NT2/D1 (cell line): ENCODE results near the gene ARHGAP45.

Experiments
- DNase-seq: peaks from one replicate; pipeline ENCODE4 v3.0.0-alpha.2; 2011; ENCODE audit warnings: low read depth, low spot score
- H3K27me3 ChIP-seq: 2 replicates; pipeline ENCODE4 v1.6.0; 2011; ENCODE audit warnings: mild to moderate bottlenecking; ENCODE audit not compliant: insufficient read length, insufficient read depth
- H3K36me3 ChIP-seq: 2 replicates; pipeline ENCODE4 v1.6.1; 2011; ENCODE audit warnings: mild to moderate bottlenecking, low read length, mixed read lengths; ENCODE audit not compliant: insufficient read depth, insufficient read length
- H3K4me1 ChIP-seq: 2 replicates; pipeline ENCODE4 v1.5.1; 2011; ENCODE audit not compliant: insufficient read depth, insufficient read length
- H3K4me3 ChIP-seq: 2 replicates; pipeline ENCODE4 v1.5.1; 2011; ENCODE audit warnings: low read depth; ENCODE audit not compliant: insufficient read length
- H3K9ac ChIP-seq: 2 replicates; pipeline ENCODE4 v1.6.0; 2011; ENCODE audit warnings: low read depth; ENCODE audit not compliant: insufficient read length
- H3K9me3 ChIP-seq: 2 replicates; pipeline ENCODE4 v1.5.1; 2011; ENCODE audit warnings: mild to moderate bottlenecking, low read length; ENCODE audit not compliant: insufficient read depth
- SUZ12 ChIP-seq: IDR thresholded peaks from 2 replicates; pipeline ENCODE4 v1.6.1; 2011; ENCODE audit not compliant: insufficient read length, insufficient read depth; ENCODE audit errors: extremely low read depth
- YY1 ChIP-seq: IDR thresholded peaks from 2 replicates; pipeline ENCODE4 v1.6.1; 2011; ENCODE audit not compliant: insufficient read length, insufficient read depth
- ZNF274 ChIP-seq: IDR thresholded peaks from 2 replicates; pipeline ENCODE4 v1.6.1; 2011; ENCODE audit warnings: mild to moderate bottlenecking, low read depth, low read length

Gene ARHGAP45

DNA sequence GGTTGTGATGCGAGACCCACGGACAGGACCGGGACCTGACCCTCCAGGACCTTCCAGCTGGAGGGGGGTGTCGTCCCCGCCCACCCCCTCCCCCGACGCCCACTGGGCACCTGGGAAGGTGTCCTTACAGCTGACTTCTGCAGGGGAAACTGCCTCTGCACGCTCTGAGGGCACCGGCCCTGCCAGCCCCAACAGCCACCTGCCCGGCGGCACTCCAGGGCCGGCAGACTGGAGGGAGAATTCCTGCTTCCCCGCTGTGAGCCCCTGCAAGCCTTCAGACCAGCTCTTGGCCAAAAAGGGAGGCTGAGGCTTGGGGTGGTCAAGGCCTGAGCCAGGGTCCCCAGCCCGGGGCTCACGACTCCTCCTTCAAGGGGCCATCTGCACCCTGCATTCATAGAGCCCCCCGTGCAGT lies 39.3 kb upstream of the ARHGAP45 start:
- Histone ChIP-seq H3K4me3 (peak overlapping the region; percentile 91), H3K9ac (peak overlapping the region; percentile 94), H3K36me3 (peaks cover 44% of the 10 kb centered on the region), H3K9me3 (no peaks in the 10 kb centered on the region), H3K4me1 (peaks cover 5% of the 10 kb centered on the region), H3K27me3 (no peaks in the 10 kb centered on the region)
- no peak for DNase-seq
- TF ChIP-seq SUZ12 (no peak), YY1 (no peak), ZNF274 (no peak)

DNA sequence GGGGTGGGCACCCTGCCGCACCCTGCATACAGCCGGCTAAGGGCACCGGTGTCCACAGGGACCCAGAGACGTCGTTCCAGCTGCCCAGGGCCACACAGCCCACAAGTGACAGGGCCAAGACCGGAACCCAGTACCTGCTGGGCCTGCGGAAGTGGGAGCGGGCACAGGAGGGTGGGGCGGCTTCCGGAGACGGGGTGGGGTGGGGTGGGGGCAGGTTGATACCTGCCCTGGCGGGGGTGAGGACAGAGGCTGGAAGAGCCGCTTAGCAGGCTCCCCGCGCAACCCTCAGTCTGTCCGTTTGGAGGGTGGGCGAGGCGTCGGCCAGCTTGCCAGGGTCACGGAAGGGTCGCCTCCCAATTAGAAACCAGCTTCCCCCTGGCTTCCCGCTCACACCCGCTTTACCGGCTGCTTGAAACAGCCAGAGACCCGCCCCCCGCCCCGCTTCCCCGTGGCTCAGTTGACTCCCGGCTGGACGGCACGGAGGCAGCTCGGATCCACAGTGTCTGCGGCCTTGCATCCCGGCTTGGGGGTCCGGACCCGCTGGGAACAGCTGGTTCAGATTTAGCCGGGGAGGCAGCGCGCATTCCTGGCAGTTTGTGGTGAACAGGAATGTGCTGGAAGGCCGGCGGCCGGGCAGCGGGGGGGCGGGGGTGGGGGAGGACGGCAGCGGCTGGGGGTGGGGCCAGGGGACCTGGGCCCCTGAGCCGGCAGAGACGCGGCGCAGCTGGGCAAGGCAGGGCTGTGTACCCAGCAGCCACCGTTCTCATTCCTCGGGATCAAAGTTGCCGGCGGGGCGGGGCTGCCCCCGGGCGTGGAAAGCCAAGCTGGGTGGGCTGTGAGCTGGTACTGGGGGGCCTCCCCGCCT lies 38.7 kb upstream of the ARHGAP45 start:
- TF ChIP-seq ZNF274 (no peak), SUZ12 (no peak), YY1 (no peak)
- Histone ChIP-seq H3K9ac (peak overlapping the region; percentile 94), H3K36me3 (peaks cover 50% of the 10 kb centered on the region), H3K4me1 (peaks cover 5% of the 10 kb centered on the region), H3K9me3 (no peaks in the 10 kb centered on the region), H3K27me3 (no peaks in the 10 kb centered on the region), H3K4me3 (peak overlapping the region; percentile 91)
- peak; percentile 87 for DNase-seq

DNA sequence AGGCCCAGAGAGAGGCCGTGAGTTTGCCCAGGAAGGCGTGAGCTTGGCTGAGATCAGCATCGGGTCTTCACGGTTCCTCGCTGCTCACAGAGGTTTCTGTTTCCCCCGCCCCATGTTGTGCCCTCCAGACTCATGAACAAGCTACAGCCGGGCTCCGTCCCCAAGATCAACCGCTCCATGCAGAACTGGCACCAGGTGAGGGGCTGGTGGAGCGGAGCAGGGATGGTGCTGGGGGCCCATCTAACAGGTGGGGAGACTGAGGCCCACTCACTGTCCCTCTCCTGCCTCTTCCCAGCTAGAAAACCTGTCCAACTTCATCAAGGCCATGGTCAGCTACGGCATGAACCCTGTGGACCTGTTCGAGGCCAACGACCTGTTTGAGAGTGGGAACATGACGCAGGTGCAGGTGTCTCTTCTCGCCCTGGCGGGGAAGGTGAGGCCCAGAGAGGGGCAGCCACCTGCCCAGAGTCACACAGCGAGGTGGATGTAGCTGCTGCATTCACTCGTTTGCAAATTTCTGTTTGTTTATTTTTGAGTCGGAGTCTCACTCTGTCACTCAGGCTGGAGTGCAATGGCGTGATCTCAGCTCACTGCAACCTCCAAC lies 34.6 kb upstream of the ARHGAP45 start:
- H3K27me3 ChIP-seq: no peaks in the 10 kb centered on the region
- H3K9me3 ChIP-seq: no peaks in the 10 kb centered on the region
- peaks cover 69% of the 10 kb centered on the region for H3K36me3 ChIP-seq
- no peak for DNase-seq
- TF ChIP-seq SUZ12 (no peak), YY1 (no peak), ZNF274 (no peak)
- H3K4me1 ChIP-seq: peaks cover 5% of the 10 kb centered on the region
- no peak overlapping the region for H3K9ac ChIP-seq
- H3K4me3 ChIP-seq: no peak overlapping the region

DNA sequence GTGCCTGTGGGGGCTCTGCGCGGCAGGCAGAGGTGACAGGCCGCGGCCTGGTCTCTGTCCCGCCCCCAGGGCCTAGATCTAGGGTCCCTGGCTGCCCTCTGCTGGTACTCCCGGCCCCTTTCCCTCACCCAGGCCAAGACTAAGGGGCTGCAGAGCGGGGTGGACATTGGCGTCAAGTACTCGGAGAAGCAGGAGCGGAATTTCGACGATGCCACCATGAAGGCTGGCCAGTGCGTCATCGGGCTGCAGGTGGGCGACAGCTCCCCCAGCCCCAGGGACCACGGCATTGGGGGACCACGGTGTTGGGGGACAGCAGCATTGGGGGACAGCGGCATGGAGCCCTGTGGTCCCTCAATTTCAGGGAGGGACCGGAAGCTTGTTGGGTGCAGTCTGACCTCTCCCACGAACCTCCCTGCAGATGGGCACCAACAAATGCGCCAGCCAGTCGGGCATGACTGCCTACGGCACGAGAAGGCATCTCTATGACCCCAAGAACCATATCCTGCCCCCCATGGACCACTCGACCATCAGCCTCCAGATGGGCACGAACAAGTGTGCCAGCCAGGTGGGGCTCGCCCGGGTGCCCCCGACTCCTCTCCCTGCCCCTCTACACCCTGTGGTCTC lies 30.9 kb upstream of the ARHGAP45 start:
- Histone ChIP-seq H3K9me3 (no peaks in the 10 kb centered on the region), H3K9ac (no peak overlapping the region), H3K27me3 (no peaks in the 10 kb centered on the region), H3K4me1 (peaks cover 9% of the 10 kb centered on the region), H3K36me3 (peaks cover 61% of the 10 kb centered on the region), H3K4me3 (no peak overlapping the region)
- TF ChIP-seq SUZ12: no peak
- no peak for TF ChIP-seq YY1
- TF ChIP-seq ZNF274: no peak
- DNase-seq: no peak

DNA sequence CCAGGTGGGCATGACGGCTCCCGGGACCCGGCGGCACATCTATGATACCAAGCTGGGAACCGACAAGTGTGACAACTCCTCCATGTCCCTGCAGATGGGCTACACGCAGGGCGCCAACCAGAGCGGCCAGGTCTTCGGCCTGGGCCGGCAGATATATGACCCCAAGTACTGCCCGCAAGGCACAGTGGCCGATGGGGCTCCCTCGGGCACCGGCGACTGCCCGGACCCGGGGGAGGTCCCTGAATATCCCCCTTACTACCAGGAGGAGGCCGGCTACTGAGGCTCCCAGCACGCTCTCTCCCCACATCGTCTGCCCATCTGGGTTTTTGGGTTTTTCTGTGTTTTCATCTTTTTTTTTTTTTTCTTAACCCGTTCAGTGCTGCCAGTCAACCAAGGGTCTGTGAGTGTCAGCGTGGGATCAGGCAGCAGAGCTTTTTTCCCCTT lies 29.3 kb upstream of the ARHGAP45 start:
- H3K4me3 ChIP-seq: no peak overlapping the region

DNA sequence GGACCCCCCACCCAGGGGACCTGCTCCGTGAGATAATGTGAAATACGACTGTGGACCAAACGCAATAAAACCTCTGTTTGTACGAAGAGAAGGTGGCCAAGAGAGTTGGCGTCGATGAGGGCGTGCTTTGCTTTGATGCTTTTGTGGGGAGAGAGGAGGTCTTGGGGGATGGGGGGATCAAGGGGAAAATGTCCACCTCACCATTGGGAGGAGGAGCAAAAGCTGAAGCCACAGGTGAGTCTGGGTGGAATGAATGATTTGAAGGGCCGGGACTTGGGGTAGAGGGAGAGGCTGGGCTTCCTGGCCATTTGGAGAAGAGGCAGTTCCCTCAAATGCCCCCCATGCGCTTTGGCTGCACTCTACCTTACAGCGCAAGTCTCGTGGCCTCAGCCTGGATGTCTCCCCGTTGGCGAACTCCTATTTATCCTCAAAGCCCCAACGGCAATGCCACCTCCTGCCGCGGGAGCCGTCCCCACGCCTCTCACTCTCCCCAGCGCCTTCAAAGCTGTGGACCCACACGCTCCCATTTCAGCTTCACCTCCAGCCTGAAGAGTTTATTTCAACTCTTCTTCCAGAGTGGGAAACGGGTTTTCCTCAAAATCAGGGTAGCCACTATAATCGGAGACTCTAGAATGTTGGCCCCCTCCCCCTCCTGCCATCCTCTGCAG lies 27.9 kb upstream of the ARHGAP45 start:
- DNase-seq: no peak
- TF ChIP-seq SUZ12: no peak
- no peak for TF ChIP-seq ZNF274
- TF ChIP-seq YY1: no peak
- Histone ChIP-seq H3K4me3 (peak overlapping the region; percentile 89), H3K27me3 (no peaks in the 10 kb centered on the region), H3K9me3 (no peaks in the 10 kb centered on the region), H3K4me1 (peaks cover 22% of the 10 kb centered on the region), H3K9ac (no peak overlapping the region), H3K36me3 (peaks cover 47% of the 10 kb centered on the region)

More for the DNA sequence above, 29.3 kb upstream of the ARHGAP45 start:
- Histone ChIP-seq H3K36me3 (peaks cover 52% of the 10 kb centered on the region), H3K27me3 (no peaks in the 10 kb centered on the region), H3K9ac (no peak overlapping the region), H3K4me1 (peaks cover 18% of the 10 kb centered on the region), H3K9me3 (no peaks in the 10 kb centered on the region)
- DNase-seq: no peak
- TF ChIP-seq YY1 (no peak), SUZ12 (no peak), ZNF274 (no peak)
